ENCODE results near the gene EEFSEC.

GRCh38 chr3:128180436-128180835, 27.2 kb downstream of the EEFSEC start:
- TF ChIP-seq CTCF (conservative IDR thresholded peaks at IDR 0.05) (no peak), EZH2 (IDR thresholded peaks at IDR 0.05; ENCODE audit: low read depth) (no peak)
